Measurements from ENCODE around the gene AOPEP.

DNA sequence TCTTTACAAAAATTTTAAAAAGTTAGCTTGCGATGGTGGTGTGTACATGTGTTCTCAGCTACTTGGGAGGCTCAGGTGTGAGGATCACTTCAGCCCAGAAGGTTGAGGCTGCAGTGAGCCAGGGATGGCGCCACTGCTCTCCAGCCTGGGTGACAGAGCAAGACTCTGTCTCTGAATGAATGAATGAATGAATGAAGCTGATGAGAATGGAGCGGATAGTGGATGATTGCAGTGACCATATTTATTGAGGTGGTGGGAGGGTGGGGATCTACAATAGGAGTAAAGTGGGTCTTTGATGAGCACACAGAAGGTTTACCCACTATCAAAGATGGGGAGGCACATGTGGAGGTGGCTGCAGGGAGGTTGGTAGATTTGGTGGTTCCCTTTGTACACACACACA lies 120.2 kb downstream of the AOPEP start:
- TF ChIP-seq, protein P1, sequence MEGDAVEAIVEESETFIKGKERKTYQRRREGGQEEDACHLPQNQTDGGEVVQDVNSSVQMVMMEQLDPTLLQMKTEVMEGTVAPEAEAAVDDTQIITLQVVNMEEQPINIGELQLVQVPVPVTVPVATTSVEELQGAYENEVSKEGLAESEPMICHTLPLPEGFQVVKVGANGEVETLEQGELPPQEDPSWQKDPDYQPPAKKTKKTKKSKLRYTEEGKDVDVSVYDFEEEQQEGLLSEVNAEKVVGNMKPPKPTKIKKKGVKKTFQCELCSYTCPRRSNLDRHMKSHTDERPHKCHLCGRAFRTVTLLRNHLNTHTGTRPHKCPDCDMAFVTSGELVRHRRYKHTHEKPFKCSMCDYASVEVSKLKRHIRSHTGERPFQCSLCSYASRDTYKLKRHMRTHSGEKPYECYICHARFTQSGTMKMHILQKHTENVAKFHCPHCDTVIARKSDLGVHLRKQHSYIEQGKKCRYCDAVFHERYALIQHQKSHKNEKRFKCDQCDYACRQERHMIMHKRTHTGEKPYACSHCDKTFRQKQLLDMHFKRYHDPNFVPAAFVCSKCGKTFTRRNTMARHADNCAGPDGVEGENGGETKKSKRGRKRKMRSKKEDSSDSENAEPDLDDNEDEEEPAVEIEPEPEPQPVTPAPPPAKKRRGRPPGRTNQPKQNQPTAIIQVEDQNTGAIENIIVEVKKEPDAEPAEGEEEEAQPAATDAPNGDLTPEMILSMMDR (IDR thresholded peaks at IDR 0.05; ENCODE audit: low read length) = no peak
- no peak for TF ChIP-seq EZH2phosphoT487 (IDR thresholded peaks at IDR 0.05; ENCODE audit: low read length)

Measured in MM.1S (cell line).